ENCODE measurements around the gene GRM8. TPM values are rescaled to one million over a fixed set of nuclear protein-coding genes. Genes with fewer than 3 reads are reported as not detected.
A peak's percentile ranks its signal among the peaks of the same experiment; 100 is the strongest.

Gene GRM8
- total and polyA plus RNA-seq, 2 experiments from 2014 or later, result 0.92 to 1.3 TPM

DNA sequence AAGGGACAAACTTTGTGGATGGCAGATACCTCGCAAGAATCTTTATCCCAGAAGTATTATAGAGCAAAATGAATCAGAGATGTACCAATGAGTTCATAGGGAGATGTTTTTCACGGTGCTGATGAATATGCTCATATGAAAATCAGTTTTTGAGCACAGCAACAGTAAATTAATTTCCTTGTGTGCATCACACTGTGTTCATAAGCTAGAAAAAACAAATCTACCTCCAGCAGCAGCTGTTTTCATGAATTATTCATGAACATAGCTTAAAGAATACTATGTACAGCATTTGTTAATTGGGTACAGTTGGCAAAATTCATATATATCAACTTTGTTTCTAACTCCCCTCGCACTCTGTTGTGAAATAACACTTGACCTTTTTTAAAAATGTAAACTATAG is 809.8 kb downstream of the GRM8 start:
- H3K27me3 ChIP-seq, result no peaks in the 10 kb centered on the region
- DNase-seq (ENCODE audit: low read depth in 1 of 2, low spot score in 1 of 2), result no peak
- H3K36me3 ChIP-seq, result no peaks in the 10 kb centered on the region
- H3K27ac ChIP-seq, result no peak overlapping the region
- no peaks in the 10 kb centered on the region for H3K9me3 ChIP-seq (ENCODE audit: low read depth)
- peaks cover 9% of the 10 kb centered on the region for H3K4me1 ChIP-seq (ENCODE audit: low read depth)
- no peak for TF ChIP-seq CTCF (IDR thresholded peaks at IDR 0.05; ENCODE audit: low read depth, low read length)
- H3K4me3 ChIP-seq, result no peak overlapping the region

GRCh38 chr7:126441745-126442144 is 811.0 kb downstream of the GRM8 start:
- Histone ChIP-seq H3K36me3 (no peaks in the 10 kb centered on the region), H3K27me3 (no peaks in the 10 kb centered on the region), H3K9me3 (ENCODE audit: low read depth) (no peaks in the 10 kb centered on the region), H3K4me3 (no peak overlapping the region), H3K4me1 (ENCODE audit: low read depth) (peaks cover 19% of the 10 kb centered on the region), H3K27ac (no peak overlapping the region)
- no peak for DNase-seq (ENCODE audit: low read depth in 1 of 2, low spot score in 1 of 2)
- TF ChIP-seq CTCF (IDR thresholded peaks at IDR 0.05; ENCODE audit: low read depth, low read length), result no peak

DNA sequence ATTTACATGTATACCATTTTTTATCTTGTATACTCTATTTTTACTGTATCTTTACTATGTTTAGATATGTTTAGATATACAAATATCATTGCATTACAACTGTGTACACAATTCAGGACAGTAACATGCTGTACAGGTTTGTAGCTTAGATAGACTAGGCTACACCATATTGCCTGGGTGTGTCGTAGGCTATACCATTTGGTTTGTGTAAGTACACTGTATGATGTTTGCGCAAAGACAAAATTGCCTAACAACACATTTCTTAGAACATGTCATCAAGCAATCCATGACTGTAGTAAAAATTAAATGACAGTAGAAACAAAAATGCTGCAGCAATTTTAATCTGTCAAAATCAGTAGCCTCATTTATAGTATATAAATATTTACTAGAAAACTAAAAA is 812.2 kb downstream of the GRM8 start:
- Histone ChIP-seq H3K4me3 (no peak overlapping the region), H3K36me3 (no peaks in the 10 kb centered on the region), H3K9me3 (ENCODE audit: low read depth) (no peaks in the 10 kb centered on the region), H3K27ac (no peak overlapping the region), H3K27me3 (no peaks in the 10 kb centered on the region), H3K4me1 (ENCODE audit: low read depth) (peaks cover 31% of the 10 kb centered on the region)
- no peak for TF ChIP-seq CTCF (IDR thresholded peaks at IDR 0.05; ENCODE audit: low read depth, low read length)
- DNase-seq (ENCODE audit: low read depth in 1 of 2, low spot score in 1 of 2), result no peak

- no peak overlapping the region for H3K4me3 ChIP-seq
- no peaks in the 10 kb centered on the region for H3K9me3 ChIP-seq (ENCODE audit: low read depth)
- TF ChIP-seq CTCF (IDR thresholded peaks at IDR 0.05; ENCODE audit: low read depth, low read length), result no peak
- no peaks in the 10 kb centered on the region for H3K27me3 ChIP-seq
- peak overlapping the region; percentile 86 for H3K27ac ChIP-seq
- DNase-seq (ENCODE audit: low read depth in 1 of 2, low spot score in 1 of 2), result peak in 1 of 2 donors; percentile 51
- peaks cover 24% of the 10 kb centered on the region for H3K4me1 ChIP-seq (ENCODE audit: low read depth)
- H3K36me3 ChIP-seq, result no peaks in the 10 kb centered on the region
Observed at GRCh38 chr7:126436213-126436868, 816.4 kb downstream of the GRM8 start.

GRCh38 chr7:126426652-126427051 is 826.1 kb downstream of the GRM8 start:
- H3K27me3 ChIP-seq, result no peaks in the 10 kb centered on the region
- no peak overlapping the region for H3K4me3 ChIP-seq
- DNase-seq (ENCODE audit: low read depth in 1 of 2, low spot score in 1 of 2), result no peak
- TF ChIP-seq CTCF (IDR thresholded peaks at IDR 0.05; ENCODE audit: low read depth, low read length), result no peak
- no peaks in the 10 kb centered on the region for H3K36me3 ChIP-seq
- no peak overlapping the region for H3K27ac ChIP-seq
- H3K4me1 ChIP-seq (ENCODE audit: low read depth), result no peaks in the 10 kb centered on the region
- H3K9me3 ChIP-seq (ENCODE audit: low read depth), result no peaks in the 10 kb centered on the region
